Activated CD8-positive, alpha-beta T cell treated with anti-CD3 and anti-CD28 coated beads for 36 hours (primary cell): ENCODE measurements around the gene ANAPC7. TPM values are rescaled to one million over a fixed set of nuclear protein-coding genes. Genes with fewer than 3 reads are reported as not detected.

Source experiments
- ATAC-seq: fragments of 200-7000 bp; cut with Tn5 transposase; one replicate; pipeline ENCODE4 v1.10.0; 2021; ENCODE audit warnings: mild to moderate bottlenecking, moderate library complexity
- CTCF ChIA-PET: fragments of 350-600 bp; sonication (Branson Sonifier 250); formaldehyde crosslinking; loops from one replicate; lab custom pipeline; 2021; ENCODE audit warnings: antibody characterized with exemption; lab: Charles Lee
- POLR2A ChIA-PET: fragments of 350-600 bp; sonication (Branson Sonifier 250); formaldehyde crosslinking; loops from one replicate; lab custom pipeline; 2021; ENCODE audit warnings: antibody characterized with exemption; lab: Charles Lee
- DNase-seq: peaks from one replicate; pipeline ENCODE4 v3.0.0-alpha.2; 2020
- H3K27ac Mint-ChIP-seq: one replicate; pipeline ENCODE4 v1.8.0; 2021; ENCODE audit warnings: mild to moderate bottlenecking, mixed read lengths
- H3K27me3 Mint-ChIP-seq: one replicate; pipeline ENCODE4 v1.8.0; 2021; ENCODE audit warnings: mixed read lengths
- H3K36me3 Mint-ChIP-seq: one replicate; pipeline ENCODE4 v1.8.0; 2021; ENCODE audit warnings: low read depth, mixed read lengths
- H3K4me1 Mint-ChIP-seq: one replicate; pipeline ENCODE4 v1.8.0; 2021; ENCODE audit warnings: low read depth, mixed read lengths
- H3K4me3 Mint-ChIP-seq: one replicate; pipeline ENCODE4 v1.8.0; 2021; ENCODE audit warnings: mild to moderate bottlenecking, moderate library complexity, mixed read lengths
- H3K9me3 Mint-ChIP-seq: one replicate; pipeline ENCODE4 v1.8.0; 2021; ENCODE audit warnings: mixed read lengths
- intact Hi-C: fragments of 100-400 bp; cut with micrococcal nuclease; formaldehyde crosslinking; loops from one replicate; pipeline ENCODE4 v1.10.0; 2022
- total RNA-seq, 2 experiments: library from RNA; stranded (reverse); gene quantifications; one replicate each; pipeline ENCODE4 v1.2.3, GENCODE V29; 2021
- TF ChIP-seq, protein P1 (sequence below): fragments of 200-600 bp; IDR thresholded peaks from one replicate; pipeline ENCODE4 v1.8.0; 2022; ENCODE audit warnings: antibody characterized with exemption, mild to moderate bottlenecking

Gene ANAPC7
- total RNA-seq, 2 experiments from 2014 or later: 44.9 to 52.9 TPM

DNA sequence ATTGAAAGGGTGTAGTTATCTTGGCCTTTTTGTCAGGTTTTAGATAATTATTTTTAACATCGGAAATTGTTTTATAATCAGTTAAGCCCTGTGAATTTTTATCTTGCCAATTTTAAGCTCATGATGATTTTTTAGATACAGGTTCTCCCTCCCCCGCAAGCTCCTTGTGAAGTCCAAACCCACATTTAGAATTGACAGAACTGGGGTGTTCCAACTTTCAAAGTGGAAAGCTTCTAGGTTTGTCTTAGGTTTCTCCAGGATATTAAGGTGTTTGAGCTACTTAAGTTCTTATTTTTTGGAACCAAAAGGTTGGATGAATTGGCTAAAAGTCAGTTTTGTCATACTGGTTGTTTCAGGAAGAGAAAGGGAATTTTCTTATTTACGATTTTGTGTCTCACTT is 73.4 kb downstream of the ANAPC7 start:
- Mint-ChIP-seq H3K4me1 (peaks cover 7% of the 10 kb centered on the region), H3K4me3 (no peak overlapping the region), H3K27ac (peak overlapping the region; percentile 49), H3K9me3 (no peaks in the 10 kb centered on the region), H3K36me3 (peaks cover 57% of the 10 kb centered on the region), H3K27me3 (no peaks in the 10 kb centered on the region)
- ChIA-PET POLR2A (interaction anchor here (0.6 kb wide), 1 partner anchor 852 kb away, joined by 3 read pairs; no protein-coding TSS in a partner anchor), CTCF (interaction anchor here (1.0 to 1.2 kb wide), 3 partner anchors 9 to 101 kb away, joined by 3 read pairs; no protein-coding TSS in a partner anchor)
- TF ChIP-seq, protein P1, sequence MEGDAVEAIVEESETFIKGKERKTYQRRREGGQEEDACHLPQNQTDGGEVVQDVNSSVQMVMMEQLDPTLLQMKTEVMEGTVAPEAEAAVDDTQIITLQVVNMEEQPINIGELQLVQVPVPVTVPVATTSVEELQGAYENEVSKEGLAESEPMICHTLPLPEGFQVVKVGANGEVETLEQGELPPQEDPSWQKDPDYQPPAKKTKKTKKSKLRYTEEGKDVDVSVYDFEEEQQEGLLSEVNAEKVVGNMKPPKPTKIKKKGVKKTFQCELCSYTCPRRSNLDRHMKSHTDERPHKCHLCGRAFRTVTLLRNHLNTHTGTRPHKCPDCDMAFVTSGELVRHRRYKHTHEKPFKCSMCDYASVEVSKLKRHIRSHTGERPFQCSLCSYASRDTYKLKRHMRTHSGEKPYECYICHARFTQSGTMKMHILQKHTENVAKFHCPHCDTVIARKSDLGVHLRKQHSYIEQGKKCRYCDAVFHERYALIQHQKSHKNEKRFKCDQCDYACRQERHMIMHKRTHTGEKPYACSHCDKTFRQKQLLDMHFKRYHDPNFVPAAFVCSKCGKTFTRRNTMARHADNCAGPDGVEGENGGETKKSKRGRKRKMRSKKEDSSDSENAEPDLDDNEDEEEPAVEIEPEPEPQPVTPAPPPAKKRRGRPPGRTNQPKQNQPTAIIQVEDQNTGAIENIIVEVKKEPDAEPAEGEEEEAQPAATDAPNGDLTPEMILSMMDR: no peak
- intact Hi-C loops: no loop called here
- no peak for ATAC-seq
- DNase-seq: no peak

DNA sequence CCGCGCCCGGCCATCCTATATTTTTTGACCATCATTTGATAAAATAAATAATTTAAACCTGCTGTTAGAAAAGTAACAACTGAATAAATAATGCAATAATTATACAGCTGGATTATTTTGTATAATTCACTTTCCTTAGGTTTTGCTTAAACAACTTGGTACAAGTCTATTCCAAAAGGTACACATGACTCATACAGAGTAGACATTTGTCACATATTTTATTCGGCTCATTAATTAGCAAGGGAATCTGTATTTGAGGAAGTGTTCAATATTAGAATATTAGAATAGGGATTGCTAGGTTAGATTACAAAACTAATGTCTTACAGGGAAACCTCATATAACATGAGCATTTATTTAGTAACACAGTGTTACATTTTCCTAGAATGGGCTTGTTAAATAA is 73.8 kb downstream of the ANAPC7 start:
- no peak for ATAC-seq
- Mint-ChIP-seq H3K27me3 (no peaks in the 10 kb centered on the region), H3K4me3 (no peak overlapping the region), H3K27ac (no peak overlapping the region), H3K4me1 (peaks cover 7% of the 10 kb centered on the region), H3K36me3 (peaks cover 56% of the 10 kb centered on the region), H3K9me3 (no peaks in the 10 kb centered on the region)
- intact Hi-C loops: no loop called here
- ChIA-PET POLR2A (interaction anchor here (0.6 kb wide), 2 partner anchors 36 to 852 kb away, joined by 3 read pairs; no protein-coding TSS in a partner anchor), CTCF (interaction anchor here (1.0 to 1.2 kb wide), 3 partner anchors 10 to 102 kb away, joined by 3 read pairs; no protein-coding TSS in a partner anchor)
- DNase-seq: no peak
- TF ChIP-seq, protein P1: no peak

Other genes with a start within 250 kb of the ANAPC7 start
- 100 to 1,000 TPM; 107 to 111 TPM for gene ATP2A2, start 122.5 kb downstream of the ANAPC7 start, total RNA-seq
- gene ARPC3, start 46.6 kb upstream of the ANAPC7 start, total RNA-seq: 100 to 1,000 TPM; 229 to 240 TPM
- 10 to 100 TPM; 69.1 TPM for gene GPN3, start 64.5 kb upstream of the ANAPC7 start, total RNA-seq
- gene FAM216A, start 65.1 kb upstream of the ANAPC7 start, total RNA-seq: 10 to 100 TPM; 77.1 to 77.3 TPM
- 10 to 100 TPM; 71.7 to 76.4 TPM for gene VPS29, start 98.4 kb upstream of the ANAPC7 start, total RNA-seq
- 1 to 10 TPM; 1.7 to 1.9 TPM for gene RAD9B, start 98.6 kb upstream of the ANAPC7 start, total RNA-seq
- 10 to 100 TPM; 43.1 to 44.5 TPM for gene PPTC7, start 179.6 kb upstream of the ANAPC7 start, total RNA-seq
- 1 to 10 TPM; 7.9 to 8.6 TPM for gene TCTN1, start 210.4 kb upstream of the ANAPC7 start, total RNA-seq